Left lung (tissue), 10 donors: ENCODE data around the gene FAM149A. TPM values are rescaled to one million over a fixed set of nuclear protein-coding genes. Genes with fewer than 3 reads are reported as not detected.

ENCODE experiments used
- ATAC-seq: fragments of 200-7000 bp; cut with Tn5 transposase; one replicate; pipeline ENCODE4 v1.9.1; 2020; ENCODE audit warnings: moderate library complexity
- DNase-seq, 4 donors: peaks; one replicate each; pipeline ENCODE4 v3.0.0-alpha.2; 2013 to 2020
- H3K27ac ChIP-seq, 2 donors: fragments of 200-600 bp; sonication (generic) in 1 of 2; one replicate each; pipeline versions ENCODE4 v1.5.0 to v1.8.0; 2020 to 2021
- H3K27me3 ChIP-seq, 2 donors: fragments of 200-600 bp; sonication (generic) in 1 of 2; one replicate each; pipeline versions ENCODE4 v1.5.0 to v1.8.0; 2020 to 2021
- H3K36me3 ChIP-seq, 2 donors: fragments of 200-600 bp; sonication (generic) in 1 of 2; one replicate each; pipeline versions ENCODE4 v1.5.0 to v1.8.0; 2020 to 2021
- H3K4me1 ChIP-seq, 2 donors: fragments of 200-600 bp; one replicate each; pipeline ENCODE4 v1.8.0; 2021
- H3K4me3 ChIP-seq, 2 donors: fragments of 200-600 bp; sonication (generic) in 1 of 2; one replicate each; pipeline versions ENCODE4 v1.5.0 to v1.8.0; 2020 to 2021; ENCODE audit warnings: mild to moderate bottlenecking in 1 of 2
- H3K9me3 ChIP-seq, 2 donors: fragments of 200-600 bp; sonication (generic) in 1 of 2; one replicate each; pipeline versions ENCODE4 v1.5.0 to v1.8.0; 2020 to 2021
- CTCF ChIP-seq, 2 donors: fragments of 200-600 bp; sonication (generic) in 1 of 2; IDR thresholded peaks; one replicate each; pipeline versions ENCODE4 v1.5.0 to v1.8.0; 2021; ENCODE audit warnings: antibody characterized with exemption in 2 of 2
- intact Hi-C, 2 donors: fragments of 100-400 bp; cut with DNase I; formaldehyde crosslinking; loops; one replicate each; pipeline versions ENCODE4 v1.11.2 to v1.14.2; 2022
- polyA plus RNA-seq, 6 donors: library from polyadenylated mRNA; unstranded; fragments of 120-200 nt; gene quantifications; one replicate each; pipeline ENCODE4 v1.2.1, GENCODE V29; 2013; ENCODE audit not compliant: insufficient read length in 6 of 6
- total RNA-seq, 2 donors: library from RNA; stranded (reverse); fragmentation: NEBNext Ultra II Directional; extraction: Animal tissue kit (Norgen Biotek cat#: 25700); gene quantifications; one replicate each; pipeline ENCODE4 v1.2.1, GENCODE V29; 2021
- donor health status: DM: no; HTN: yes; CAD: no.
- donor health status: DM: no; HTN: no; CAD: no.

The FAM149A gene
- total and polyA plus RNA-seq, 8 donors: 10.1 to 30.1 (median 21.2) TPM

GRCh38 chr4:186204103-186204559 lies 99.6 kb downstream of the FAM149A start:
- no peak for TF ChIP-seq CTCF (IDR thresholded peaks at IDR 0.05)
- Histone ChIP-seq H3K4me1 (no peaks in the 10 kb centered on the region), H3K36me3 (peaks cover 0 to 4% of the 10 kb centered on the region in 2 donors), H3K27me3 (no peaks in the 10 kb centered on the region), H3K4me3 (no peak overlapping the region), H3K9me3 (peaks cover 0 to 4% of the 10 kb centered on the region in 2 donors), H3K27ac (no peak overlapping the region)
- intact Hi-C loops: no loop called here
- ATAC-seq: no peak
- peak in 1 of 4 donors; percentile 47 for DNase-seq

GRCh38 chr4:186204686-186205085 lies 100.2 kb downstream of the FAM149A start:
- TF ChIP-seq CTCF (IDR thresholded peaks at IDR 0.05): no peak
- Histone ChIP-seq H3K27me3 (no peaks in the 10 kb centered on the region), H3K36me3 (peaks cover 0 to 10% of the 10 kb centered on the region in 2 donors), H3K9me3 (peaks cover 0 to 4% of the 10 kb centered on the region in 2 donors), H3K27ac (no peak overlapping the region), H3K4me1 (no peaks in the 10 kb centered on the region), H3K4me3 (no peak overlapping the region)
- peak in 1 of 4 donors; percentile 75 for DNase-seq
- intact Hi-C loops: no loop called here
- no peak for ATAC-seq

- H3K36me3 ChIP-seq: peaks cover 0 to 13% of the 10 kb centered on the region in 2 donors
- no peaks in the 10 kb centered on the region for H3K27me3 ChIP-seq
- DNase-seq (no peak), ATAC-seq (no peak)
- H3K4me3 ChIP-seq: no peak overlapping the region
- no peaks in the 10 kb centered on the region for H3K4me1 ChIP-seq
- peaks cover 0 to 4% of the 10 kb centered on the region in 2 donors for H3K9me3 ChIP-seq
- intact Hi-C loops: no loop called here
- TF ChIP-seq CTCF (IDR thresholded peaks at IDR 0.05): no peak
- H3K27ac ChIP-seq: no peak overlapping the region
Measured at GRCh38 chr4:186205156-186205555, 100.7 kb downstream of the FAM149A start.

GRCh38 chr4:186216465-186217024 lies 112.0 kb downstream of the FAM149A start:
- intact Hi-C loops: no loop called here
- no peaks in the 10 kb centered on the region for H3K4me1 ChIP-seq
- no peaks in the 10 kb centered on the region for H3K27me3 ChIP-seq
- no peak overlapping the region for H3K4me3 ChIP-seq
- ATAC-seq: no peak
- no peaks in the 10 kb centered on the region for H3K36me3 ChIP-seq
- TF ChIP-seq CTCF (IDR thresholded peaks at IDR 0.05): no peak
- no peak for DNase-seq
- H3K27ac ChIP-seq: no peak overlapping the region
- H3K9me3 ChIP-seq: no peaks in the 10 kb centered on the region

- Histone ChIP-seq H3K9me3 (no peaks in the 10 kb centered on the region), H3K27me3 (no peaks in the 10 kb centered on the region), H3K36me3 (no peaks in the 10 kb centered on the region), H3K27ac (no peak overlapping the region), H3K4me1 (no peaks in the 10 kb centered on the region), H3K4me3 (no peak overlapping the region)
- ATAC-seq: no peak
- intact Hi-C loops: no loop called here
- TF ChIP-seq CTCF (IDR thresholded peaks at IDR 0.05): no peak
- no peak for DNase-seq
Measured at GRCh38 chr4:186217733-186218293, 113.3 kb downstream of the FAM149A start.
